ENCODE data around the gene GUCA1A. TPM values are rescaled to one million over a fixed set of nuclear protein-coding genes. Genes with fewer than 3 reads are reported as not detected.
A peak's percentile ranks its signal among the peaks of the same experiment; 100 is the strongest.
"Not testable (repeated sequence)": the region's sequence is repeated elsewhere in the genome, so short reads cannot be mapped to it uniquely, and the experiment has no call there.

GUCA1A gene
- total RNA-seq, 2 donors from 2014 or later, result not detected

GRCh38 chr6:42200035-42200434 lies 26.9 kb downstream of the GUCA1A start:
- Histone ChIP-seq H3K27ac (no peak overlapping the region), H3K4me1 (peaks cover 0 to 9% of the 10 kb centered on the region in 2 donors), H3K27me3 (no peaks in the 10 kb centered on the region)

DNA sequence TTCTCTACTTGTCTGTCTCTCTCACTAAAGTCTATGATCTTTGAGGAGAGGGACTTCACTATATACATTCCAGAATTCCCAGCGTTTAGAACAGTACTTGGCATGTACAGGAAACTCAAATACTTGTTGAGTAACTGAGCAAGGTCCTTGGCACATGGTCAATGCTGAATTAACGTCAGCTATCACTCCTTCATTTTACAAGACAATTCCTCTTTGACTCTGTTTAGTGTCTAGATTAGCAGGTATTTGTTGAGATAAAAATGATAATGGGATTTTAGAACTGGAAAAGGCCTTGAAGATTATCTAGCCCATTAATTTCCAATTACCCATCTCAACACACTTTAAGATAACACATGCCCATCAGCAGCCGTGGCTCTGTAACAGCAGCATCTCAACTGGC lies 28.2 kb downstream of the GUCA1A start:
- Histone ChIP-seq H3K36me3 (peaks cover under 1% of the 10 kb centered on the region), H3K27ac (no peak overlapping the region), H3K4me3 (no peak overlapping the region), H3K27me3 (no peaks in the 10 kb centered on the region), H3K4me1 (peaks cover 0 to 9% of the 10 kb centered on the region in 2 donors), H3K9me3 (no peaks in the 10 kb centered on the region)
- TF ChIP-seq, protein P1, sequence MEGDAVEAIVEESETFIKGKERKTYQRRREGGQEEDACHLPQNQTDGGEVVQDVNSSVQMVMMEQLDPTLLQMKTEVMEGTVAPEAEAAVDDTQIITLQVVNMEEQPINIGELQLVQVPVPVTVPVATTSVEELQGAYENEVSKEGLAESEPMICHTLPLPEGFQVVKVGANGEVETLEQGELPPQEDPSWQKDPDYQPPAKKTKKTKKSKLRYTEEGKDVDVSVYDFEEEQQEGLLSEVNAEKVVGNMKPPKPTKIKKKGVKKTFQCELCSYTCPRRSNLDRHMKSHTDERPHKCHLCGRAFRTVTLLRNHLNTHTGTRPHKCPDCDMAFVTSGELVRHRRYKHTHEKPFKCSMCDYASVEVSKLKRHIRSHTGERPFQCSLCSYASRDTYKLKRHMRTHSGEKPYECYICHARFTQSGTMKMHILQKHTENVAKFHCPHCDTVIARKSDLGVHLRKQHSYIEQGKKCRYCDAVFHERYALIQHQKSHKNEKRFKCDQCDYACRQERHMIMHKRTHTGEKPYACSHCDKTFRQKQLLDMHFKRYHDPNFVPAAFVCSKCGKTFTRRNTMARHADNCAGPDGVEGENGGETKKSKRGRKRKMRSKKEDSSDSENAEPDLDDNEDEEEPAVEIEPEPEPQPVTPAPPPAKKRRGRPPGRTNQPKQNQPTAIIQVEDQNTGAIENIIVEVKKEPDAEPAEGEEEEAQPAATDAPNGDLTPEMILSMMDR (IDR thresholded peaks at IDR 0.05), result no peak
- no peak for DNase-seq (ENCODE audit: low spot score)

More at GRCh38 chr6:42200035-42200434, 26.9 kb downstream of the GUCA1A start:
- Histone ChIP-seq H3K9me3 (no peaks in the 10 kb centered on the region), H3K4me3 (no peak overlapping the region), H3K36me3 (no peaks in the 10 kb centered on the region)
- TF ChIP-seq, protein P1 (IDR thresholded peaks at IDR 0.05), result no peak
- DNase-seq (ENCODE audit: low spot score), result no peak

- not testable (repeated sequence) for H3K4me1 ChIP-seq, H3K9me3 ChIP-seq, H3K36me3 ChIP-seq, H3K4me3 ChIP-seq, H3K27me3 ChIP-seq, H3K27ac ChIP-seq
- DNase-seq (ENCODE audit: low spot score), result peak; percentile 18
These were observed 29.2 kb downstream of the GUCA1A start for GRCh38 chr6:42202131-42202915.

- Histone ChIP-seq H3K4me1 (peaks cover 0 to under 1% of the 10 kb centered on the region in 2 donors), H3K27ac (no peak overlapping the region), H3K4me3 (no peak overlapping the region), H3K27me3 (no peaks in the 10 kb centered on the region), H3K9me3 (no peaks in the 10 kb centered on the region), H3K36me3 (peaks cover 13% of the 10 kb centered on the region)
- TF ChIP-seq, protein P1 (IDR thresholded peaks at IDR 0.05), result no peak
- DNase-seq (ENCODE audit: low spot score), result no peak
These were observed 30.0 kb downstream of the GUCA1A start for GRCh38 chr6:42203183-42203582.

DNA sequence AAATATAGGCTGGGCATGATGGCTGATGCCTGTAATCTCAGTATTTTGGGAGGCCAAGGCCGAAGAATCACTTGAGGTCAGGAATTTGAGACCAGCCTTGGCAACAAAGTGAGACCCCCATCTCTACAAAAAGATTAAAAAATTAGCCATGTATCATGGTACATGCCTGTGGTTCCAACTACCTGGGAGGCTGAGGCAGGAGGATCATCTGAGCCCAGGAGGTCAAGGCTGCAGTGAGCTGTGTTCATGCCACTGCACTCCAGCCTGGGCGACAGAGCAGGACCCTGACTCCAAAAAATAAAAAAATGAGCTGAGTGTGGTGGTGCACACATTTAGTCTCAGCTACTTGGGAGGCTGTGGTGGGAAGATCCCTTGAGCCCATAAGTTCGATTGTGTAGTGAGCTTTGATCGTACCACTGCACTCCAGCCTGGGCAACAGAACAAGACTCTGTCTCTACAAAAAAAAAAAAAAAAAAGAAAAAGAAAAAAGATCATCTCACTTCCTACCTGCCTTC lies 31.7 kb downstream of the GUCA1A start:
- Histone ChIP-seq H3K9me3 (no peaks in the 10 kb centered on the region), H3K36me3 (peaks cover 30% of the 10 kb centered on the region), H3K27me3 (no peaks in the 10 kb centered on the region), H3K4me3 (no peak overlapping the region), H3K4me1 (no peaks in the 10 kb centered on the region), H3K27ac (no peak overlapping the region)
- TF ChIP-seq, protein P1 (IDR thresholded peaks at IDR 0.05), result no peak
- no peak for DNase-seq (ENCODE audit: low spot score)

GRCh38 chr6:42207559-42207958 lies 34.4 kb downstream of the GUCA1A start:
- H3K4me3 ChIP-seq; H3K27me3 ChIP-seq; H3K9me3 ChIP-seq; DNase-seq (ENCODE audit: low spot score); H3K4me1 ChIP-seq; H3K27ac ChIP-seq: not testable (repeated sequence)
- peaks cover 53% of the 10 kb centered on the region for H3K36me3 ChIP-seq
